ENCODE data around the gene LMBR1.
"Not testable (repeated sequence)": the region's sequence is repeated elsewhere in the genome, so short reads cannot be mapped to it uniquely, and the experiment has no call there.

Gene LMBR1

GRCh38 chr7:156651474-156651873, 241.5 kb downstream of the LMBR1 start:
- DNase-seq, result no peak

DNA sequence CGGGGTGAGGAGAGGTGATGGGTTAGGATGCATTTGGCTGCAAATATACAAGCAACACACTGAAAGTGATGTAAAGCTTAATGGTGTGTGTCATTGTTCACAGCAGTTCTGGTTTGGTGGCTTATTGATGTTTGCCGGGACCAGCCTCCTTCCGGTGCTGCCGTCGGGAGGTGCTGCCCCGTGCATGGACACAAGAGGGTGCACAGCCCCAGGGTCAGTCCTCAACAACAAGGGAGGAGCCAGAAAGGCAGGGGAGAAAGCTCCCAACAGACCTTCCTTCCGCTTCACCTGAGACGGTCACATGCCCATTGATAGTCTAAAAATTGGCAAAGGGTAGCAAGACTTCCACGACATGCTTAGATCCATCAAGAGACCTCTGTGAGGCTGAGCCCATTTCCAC, 242.9 kb downstream of the LMBR1 start:
- no peak for DNase-seq

GRCh38 chr7:156647330-156647729, 245.7 kb downstream of the LMBR1 start:
- not testable (repeated sequence) for DNase-seq

GRCh38 chr7:156642306-156643045, 250.5 kb downstream of the LMBR1 start:
- DNase-seq, result no peak

GRCh38 chr7:156640949-156641485, 252.0 kb downstream of the LMBR1 start:
- DNase-seq, result no peak

GRCh38 chr7:156640257-156640948, 252.6 kb downstream of the LMBR1 start, which contains the start of gene RNF32:
Gene RNF32, plus strand, starts transcription at chr7:156640774. Its CDS starts 3,104 bp downstream, at chr7:156643878.
- peak; percentile 81 for DNase-seq

DNA sequence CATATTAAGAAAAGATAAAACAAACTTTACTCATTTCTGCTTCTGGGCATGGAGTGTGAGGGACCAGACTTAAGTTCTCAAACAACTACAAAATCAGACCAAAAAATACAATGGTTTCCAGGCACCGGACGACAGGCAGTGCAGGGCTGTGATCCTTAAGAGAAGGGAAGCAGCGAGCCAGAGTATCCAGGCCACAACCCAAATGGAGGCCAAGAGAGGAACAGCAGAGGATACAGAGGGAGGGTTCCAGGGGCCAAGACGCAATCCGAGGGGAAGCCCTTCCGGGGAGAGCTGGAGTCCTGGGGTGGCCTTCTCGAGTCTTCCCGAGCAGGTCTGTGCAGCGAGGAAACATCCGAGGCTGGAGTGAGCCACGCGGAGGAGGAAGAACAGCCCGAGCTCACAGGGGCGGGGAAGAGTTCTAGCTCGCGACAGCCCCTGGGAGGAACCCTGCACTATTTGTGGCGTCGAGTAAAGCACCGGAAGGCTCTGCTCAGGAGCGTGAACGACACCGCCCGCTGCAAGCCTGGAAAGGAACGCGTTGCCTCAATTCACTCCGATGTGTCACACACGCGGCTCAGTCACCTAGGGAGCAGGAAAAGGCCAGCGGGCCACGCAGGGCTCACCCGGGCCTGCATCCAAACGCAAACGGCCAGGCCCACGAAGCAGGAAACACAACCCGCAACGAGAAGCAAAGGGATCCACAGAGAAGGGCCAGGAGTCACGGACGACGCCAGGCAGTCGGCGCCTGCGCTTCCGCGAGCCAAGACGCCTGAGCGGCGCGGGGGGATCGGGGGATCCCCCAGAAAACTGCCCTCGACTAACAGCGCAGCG, 253.3 kb downstream of the LMBR1 start:
- DNase-seq, result no peak

DNA sequence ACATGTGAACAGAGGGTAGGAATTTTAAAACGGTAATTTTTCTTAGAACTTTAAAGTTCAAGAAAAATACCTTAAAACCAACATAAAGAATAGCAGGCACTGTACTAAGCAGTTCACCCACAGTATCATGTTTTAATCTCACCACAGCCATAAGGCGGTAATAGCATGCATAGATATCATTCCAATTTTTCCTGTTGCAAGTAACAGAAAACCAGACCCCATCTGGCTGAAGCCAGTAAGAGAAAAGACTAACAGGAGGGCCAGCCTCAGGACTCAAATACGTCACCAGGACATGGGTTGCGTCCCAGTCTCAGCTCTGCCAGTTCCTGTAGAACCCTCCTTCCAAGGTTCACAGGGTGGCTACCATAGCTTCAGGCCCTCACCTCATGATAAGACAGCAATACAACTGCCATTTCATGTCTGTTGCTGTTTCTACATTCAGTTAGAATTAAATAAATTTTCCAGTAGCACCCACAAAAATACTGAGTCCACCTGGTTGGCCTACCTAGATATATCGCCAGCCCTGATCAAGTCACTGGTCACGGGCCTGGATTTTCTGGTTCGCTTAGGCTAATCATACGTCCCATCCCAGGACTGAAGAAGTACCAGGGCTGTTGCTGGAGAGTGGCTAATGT, 254.4 kb downstream of the LMBR1 start:
- DNase-seq, result no peak

DNA sequence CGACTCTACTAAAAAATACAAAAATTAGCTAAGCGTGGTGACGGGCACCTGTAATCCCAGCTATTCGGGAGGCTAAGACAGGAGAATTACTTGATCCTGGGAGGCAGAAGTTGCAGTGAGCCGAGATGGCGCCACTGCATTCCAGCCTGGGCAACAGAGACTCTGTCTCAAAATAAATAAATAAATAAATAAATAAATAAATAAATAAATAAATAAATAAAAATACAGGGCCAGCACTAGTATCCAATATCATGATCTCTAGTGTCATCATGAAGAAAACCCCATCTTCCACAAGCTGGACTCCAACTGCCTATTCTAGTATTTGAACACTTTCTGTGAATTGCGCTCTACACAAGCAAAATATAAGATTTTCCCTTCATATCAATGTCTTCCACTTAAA, 255.9 kb downstream of the LMBR1 start:
- not testable (repeated sequence) for DNase-seq

DNA sequence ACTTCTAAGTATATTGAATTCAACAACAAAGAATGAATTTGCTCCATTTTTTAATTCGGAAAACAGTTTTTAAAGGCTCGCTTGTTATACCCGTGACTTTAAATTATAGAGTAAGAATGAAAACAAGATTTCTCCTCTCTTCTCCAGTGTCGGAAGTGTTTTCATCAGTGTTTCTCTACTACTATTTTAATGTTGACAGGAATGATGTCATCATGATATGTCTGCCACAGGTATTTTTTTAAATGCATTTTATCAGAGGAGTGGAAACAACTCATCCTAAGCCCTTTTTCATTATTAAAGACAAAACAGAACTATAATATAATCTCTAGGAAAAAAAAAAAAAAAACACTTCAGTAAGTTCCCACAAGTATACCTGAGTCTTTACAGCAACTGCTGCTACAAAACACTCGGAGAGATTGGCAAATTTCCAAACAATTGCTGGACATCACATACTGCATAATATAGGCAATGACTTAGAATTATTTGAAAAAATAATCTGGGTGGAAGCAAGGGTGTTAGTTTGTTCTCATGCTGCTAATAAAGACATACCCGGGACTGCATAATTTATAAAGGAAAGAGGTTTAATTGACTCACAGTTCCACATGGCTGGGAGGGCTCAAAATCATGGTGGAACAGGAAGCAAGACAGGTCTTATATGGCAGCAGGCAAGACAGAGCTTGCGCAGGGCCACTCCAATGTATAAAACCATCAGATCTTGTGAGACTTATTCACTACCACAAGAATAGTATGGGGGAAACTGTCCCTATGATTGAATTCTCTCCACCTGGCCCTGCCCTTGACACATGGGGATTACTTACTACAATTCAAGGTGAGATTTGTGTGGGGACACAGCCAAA, 257.2 kb downstream of the LMBR1 start:
- no peak for DNase-seq

- DNase-seq, result no peak
Measured at GRCh38 chr7:156634117-156634516, 258.9 kb downstream of the LMBR1 start.

- DNase-seq, result no peak
Measured at GRCh38 chr7:156629873-156630272, 263.1 kb downstream of the LMBR1 start.

GRCh38 chr7:156628562-156628961, 264.4 kb downstream of the LMBR1 start:
- no peak for DNase-seq

All from activated gamma-delta T cell treated with Interleukin-2 at 50 U/mL for 16 hours (primary cell).